GM18526 (cell line): ENCODE data around the gene COL4A6.

Experiments
- POLR2A ChIP-seq: IDR thresholded peaks from 3 replicates; pipeline ENCODE4 v1.6.1; 2011; ENCODE audit not compliant: insufficient read length; ENCODE audit errors: extremely low read depth

Gene COL4A6

GRCh38 chrX:108221301-108221864, 216.8 kb downstream of the COL4A6 start:
- TF ChIP-seq POLR2A = no peak

GRCh38 chrX:108219949-108220601, 218.1 kb downstream of the COL4A6 start:
- TF ChIP-seq POLR2A = no peak

- TF ChIP-seq POLR2A = no peak
These were observed 220.3 kb downstream of the COL4A6 start for GRCh38 chrX:108217876-108218275.

GRCh38 chrX:108216919-108217571, 221.2 kb downstream of the COL4A6 start:
- TF ChIP-seq POLR2A = no peak

- TF ChIP-seq POLR2A = no peak
These were observed 221.8 kb downstream of the COL4A6 start for GRCh38 chrX:108216405-108216804.

GRCh38 chrX:108211301-108211700, 226.9 kb downstream of the COL4A6 start:
- TF ChIP-seq POLR2A = no peak

GRCh38 chrX:108209006-108209554, 229.1 kb downstream of the COL4A6 start:
- no peak for TF ChIP-seq POLR2A

GRCh38 chrX:108203540-108203939, 234.7 kb downstream of the COL4A6 start:
- no peak for TF ChIP-seq POLR2A

- no peak for TF ChIP-seq POLR2A
These were observed 238.5 kb downstream of the COL4A6 start for GRCh38 chrX:108199691-108200090.

- TF ChIP-seq POLR2A = no peak
These were observed 239.2 kb downstream of the COL4A6 start for GRCh38 chrX:108199041-108199440.

- TF ChIP-seq POLR2A = no peak
These were observed 239.8 kb downstream of the COL4A6 start for GRCh38 chrX:108198420-108198819.

GRCh38 chrX:108186811-108187210, 251.4 kb downstream of the COL4A6 start:
- no peak for TF ChIP-seq POLR2A

- no peak for TF ChIP-seq POLR2A
These were observed 260.1 kb downstream of the COL4A6 start for GRCh38 chrX:108178143-108178498.

- no peak for TF ChIP-seq POLR2A
These were observed 260.7 kb downstream of the COL4A6 start for GRCh38 chrX:108177351-108178142.

GRCh38 chrX:108173874-108174273, 264.3 kb downstream of the COL4A6 start:
- no peak for TF ChIP-seq POLR2A

GRCh38 chrX:108171671-108172070, 266.6 kb downstream of the COL4A6 start:
- TF ChIP-seq POLR2A = no peak

- no peak for TF ChIP-seq POLR2A
These were observed 268.5 kb downstream of the COL4A6 start for GRCh38 chrX:108169768-108170167.
